GM13976 (cell line): ENCODE measurements around the gene DYRK4.

ENCODE experiments used
- DNase-seq: peaks from one replicate; pipeline ENCODE4 v3.0.0; 2012; ENCODE audit warnings: low spot score
- in situ Hi-C: fragments of 300-500 bp; cut with MboI; formaldehyde crosslinking; loops from one replicate; pipeline ENCODE4 v1.12.0; 2022; ENCODE audit warnings: low sequenced_read_pairs, mixed read lengths, inconsistent platforms; ENCODE audit not compliant: unreplicated experiment
- TF ChIP-seq, protein P1 (sequence below): IDR thresholded peaks from 2 replicates; pipeline ENCODE4 v1.5.1; 2012; ENCODE audit warnings: borderline replicate concordance, mild to moderate bottlenecking; ENCODE audit not compliant: insufficient read depth; ENCODE audit errors: extremely low read depth, missing control alignments, control extremely low read depth

Gene DYRK4

DNA sequence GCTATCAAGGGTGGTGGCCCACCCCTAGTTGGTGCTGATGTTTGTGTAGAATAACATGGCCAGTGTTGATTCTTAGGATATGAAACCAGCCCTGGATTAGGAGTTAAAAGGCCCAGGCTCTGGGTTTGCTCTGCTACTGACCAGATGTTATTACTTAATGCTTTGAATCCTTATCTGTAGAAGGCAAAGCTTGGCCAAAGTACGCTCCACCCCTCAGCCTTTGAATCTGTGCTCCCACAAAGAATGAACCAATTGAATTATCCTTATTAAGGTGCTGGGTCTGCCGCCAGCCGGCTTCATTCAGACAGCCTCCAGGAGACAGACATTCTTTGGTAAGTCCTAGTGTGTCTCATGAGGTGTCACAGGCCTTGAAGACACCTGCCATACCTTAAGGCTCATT lies 45.0 kb downstream of the DYRK4 start:
- in situ Hi-C loops: no loop called here
- TF ChIP-seq, protein P1, sequence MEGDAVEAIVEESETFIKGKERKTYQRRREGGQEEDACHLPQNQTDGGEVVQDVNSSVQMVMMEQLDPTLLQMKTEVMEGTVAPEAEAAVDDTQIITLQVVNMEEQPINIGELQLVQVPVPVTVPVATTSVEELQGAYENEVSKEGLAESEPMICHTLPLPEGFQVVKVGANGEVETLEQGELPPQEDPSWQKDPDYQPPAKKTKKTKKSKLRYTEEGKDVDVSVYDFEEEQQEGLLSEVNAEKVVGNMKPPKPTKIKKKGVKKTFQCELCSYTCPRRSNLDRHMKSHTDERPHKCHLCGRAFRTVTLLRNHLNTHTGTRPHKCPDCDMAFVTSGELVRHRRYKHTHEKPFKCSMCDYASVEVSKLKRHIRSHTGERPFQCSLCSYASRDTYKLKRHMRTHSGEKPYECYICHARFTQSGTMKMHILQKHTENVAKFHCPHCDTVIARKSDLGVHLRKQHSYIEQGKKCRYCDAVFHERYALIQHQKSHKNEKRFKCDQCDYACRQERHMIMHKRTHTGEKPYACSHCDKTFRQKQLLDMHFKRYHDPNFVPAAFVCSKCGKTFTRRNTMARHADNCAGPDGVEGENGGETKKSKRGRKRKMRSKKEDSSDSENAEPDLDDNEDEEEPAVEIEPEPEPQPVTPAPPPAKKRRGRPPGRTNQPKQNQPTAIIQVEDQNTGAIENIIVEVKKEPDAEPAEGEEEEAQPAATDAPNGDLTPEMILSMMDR: no peak
- DNase-seq: no peak

DNA sequence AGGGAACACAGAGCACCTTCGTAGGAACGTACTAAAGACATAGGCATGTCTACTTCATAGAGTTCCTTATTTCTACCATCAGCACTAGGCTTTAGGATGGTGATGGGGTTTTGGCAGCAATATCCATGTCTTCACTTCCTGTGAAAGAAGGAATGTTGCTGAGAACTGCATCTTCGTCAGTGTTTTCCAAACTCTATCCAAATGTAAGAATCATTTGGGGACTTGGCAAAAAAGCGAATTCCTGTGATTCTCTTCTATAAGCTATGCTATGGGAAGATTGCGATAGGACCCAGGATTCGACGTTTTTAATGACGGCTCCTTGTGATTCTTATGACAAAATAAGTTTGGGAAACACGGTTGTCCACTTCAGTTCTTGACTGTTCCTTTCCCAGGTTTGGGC lies 47.1 kb downstream of the DYRK4 start:
- in situ Hi-C loops: no loop called here
- TF ChIP-seq, protein P1: no peak
- DNase-seq: no peak

DNA sequence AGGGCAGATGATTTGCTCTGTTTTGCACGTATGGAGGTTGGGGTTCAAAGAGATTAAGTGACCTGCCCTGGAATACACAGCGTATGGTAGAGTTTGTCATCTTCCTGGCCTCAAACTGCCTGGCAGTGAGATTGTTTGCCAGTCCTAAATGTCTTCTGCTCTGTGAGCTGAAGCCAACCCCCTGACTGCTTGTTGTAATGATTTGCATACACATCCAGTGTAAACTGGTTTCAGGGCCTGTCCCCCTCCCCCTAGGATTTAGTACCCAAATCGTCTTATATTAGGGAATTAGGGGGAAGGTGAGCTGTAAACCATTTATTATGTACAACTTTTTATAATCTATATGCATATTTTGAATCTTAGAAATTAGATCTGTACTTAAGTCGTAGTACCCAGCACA lies 48.5 kb downstream of the DYRK4 start:
- in situ Hi-C loops: no loop called here
- TF ChIP-seq, protein P1: no peak
- DNase-seq: no peak

DNA sequence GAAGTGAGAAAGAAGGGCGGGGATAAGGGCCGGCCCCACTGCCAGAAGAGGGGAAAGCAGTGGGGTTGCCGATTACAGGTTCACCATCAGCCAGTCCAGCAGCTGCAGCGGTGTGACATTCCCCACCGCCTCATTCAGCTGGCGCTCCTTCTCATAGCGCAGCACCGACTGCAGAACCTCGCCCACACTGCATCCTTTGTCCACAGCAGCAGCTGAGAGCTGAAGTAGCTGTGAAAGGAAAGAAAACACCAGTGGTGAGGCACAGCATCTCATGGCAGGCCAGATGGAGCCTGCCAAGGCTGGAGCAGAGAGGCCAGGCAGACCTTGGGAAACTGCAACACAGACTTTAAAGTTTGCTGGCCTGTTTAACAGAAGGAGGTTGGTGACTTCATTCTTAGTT lies 53.7 kb downstream of the DYRK4 start:
- in situ Hi-C loops: no loop called here
- TF ChIP-seq, protein P1: no peak
- no peak for DNase-seq

DNA sequence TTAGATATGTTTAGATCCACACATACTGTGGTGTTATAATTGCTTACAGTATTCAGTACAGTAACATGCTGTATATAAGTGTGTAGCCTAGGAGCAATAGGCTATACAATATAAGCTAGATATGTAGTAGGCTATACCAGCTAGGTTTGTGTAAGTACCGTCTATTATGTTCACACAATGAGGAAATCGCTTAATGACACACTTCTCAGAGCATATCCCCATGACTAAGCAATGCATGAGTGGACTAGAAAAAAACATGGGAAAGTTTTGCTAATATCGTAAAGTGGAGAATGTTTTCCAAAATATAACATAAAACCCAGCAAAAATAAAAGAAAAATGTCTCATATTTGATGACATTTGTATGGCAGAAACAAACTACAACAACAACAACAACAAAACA lies 59.5 kb downstream of the DYRK4 start:
- in situ Hi-C loops: no loop called here
- TF ChIP-seq, protein P1: no peak
- no peak for DNase-seq

DNA sequence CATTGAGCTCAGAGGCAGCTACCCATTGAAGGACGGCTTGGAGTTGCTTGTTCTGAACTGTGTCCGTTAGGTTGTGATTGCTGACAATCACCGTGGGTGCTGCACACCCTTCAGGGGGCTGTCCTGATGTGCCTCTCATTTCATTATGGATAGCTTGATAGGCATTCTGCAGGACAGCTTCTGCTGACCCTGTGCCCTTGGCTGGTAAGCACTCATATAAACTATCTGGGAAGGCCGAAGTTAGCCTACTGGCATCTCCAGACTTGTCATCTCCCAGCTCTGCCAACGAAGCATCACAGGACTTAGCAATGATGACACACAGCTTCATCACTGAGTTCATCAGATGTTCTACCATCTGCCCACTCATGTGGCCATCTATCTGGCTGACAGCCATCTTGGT lies 64.5 kb downstream of the DYRK4 start:
- in situ Hi-C loops: no loop called here

More for the DNA sequence above, 64.5 kb downstream of the DYRK4 start:
- TF ChIP-seq, protein P1: no peak
- DNase-seq: no peak
